H1 (cell line): ENCODE data around the gene MYLK. TPM values are rescaled to one million over a fixed set of nuclear protein-coding genes. Genes with fewer than 3 reads are reported as not detected.

Source experiments
- CTCF ChIA-PET: fragments of 300-600 bp; sonication (Branson Sonifier 250); formaldehyde crosslinking; loops from one replicate; lab custom pipeline; 2021; ENCODE audit not compliant: partially characterized antibody; lab: Charles Lee
- POLR2A ChIA-PET: fragments of 300-600 bp; sonication (Branson Sonifier 250); formaldehyde crosslinking; loops from one replicate; lab custom pipeline; 2021; ENCODE audit warnings: inconsistent platforms; ENCODE audit not compliant: partially characterized antibody; lab: Charles Lee
- DNase-seq, 2 experiments: peaks; one replicate each; pipeline versions ENCODE4 v3.0.0 to v3.0.0-alpha.2; 2010 to 2022; ENCODE audit warnings: low spot score in 2 of 2, low read depth in 1 of 2, mixed read lengths in 1 of 2
- FAIRE-seq: peaks from 2 replicates; lab custom pipeline; 2011; peaks lifted over from hg19 to GRCh38; lab: Jason Lieb, UNC
- H2AFZ ChIP-seq: 2 replicates; pipeline ENCODE4 v1.8.1; 2012; ENCODE audit warnings: low read length, inconsistent platforms
- H2AK5ac ChIP-seq: 2 replicates; pipeline ENCODE4 v1.6.1; 2013; ENCODE audit warnings: low read depth, low read length
- H2BK120ac ChIP-seq: replicated peaks from 2 replicates; pipeline ENCODE3; 2013; ENCODE audit warnings: low read depth, low read length, inconsistent platforms
- H2BK12ac ChIP-seq: 2 replicates; pipeline ENCODE4 v1.6.1; 2013; ENCODE audit warnings: low read depth, low read length
- H2BK15ac ChIP-seq: 2 replicates; pipeline ENCODE4 v1.6.1; 2013; ENCODE audit warnings: low read length
- H2BK20ac ChIP-seq: 2 replicates; pipeline ENCODE4 v1.6.1; 2013; ENCODE audit warnings: low read length
- H2BK5ac ChIP-seq: 2 replicates; pipeline ENCODE4 v1.6.1; 2013; ENCODE audit warnings: low read depth, low read length
- H3K14ac ChIP-seq: 2 replicates; pipeline ENCODE4 v1.6.1; 2013; ENCODE audit warnings: inconsistent platforms; ENCODE audit not compliant: insufficient read length
- H3K18ac ChIP-seq: 2 replicates; pipeline ENCODE4 v1.6.1; 2013; ENCODE audit warnings: low read length; ENCODE audit errors: extremely low read depth
- H3K23ac ChIP-seq: 2 replicates; pipeline ENCODE4 v1.6.1; 2013; ENCODE audit warnings: inconsistent platforms; ENCODE audit not compliant: insufficient read length
- H3K23me2 ChIP-seq: 2 replicates; pipeline ENCODE4 v1.6.1; 2013; ENCODE audit warnings: low read depth, low read length
- H3K27ac ChIP-seq: 2 replicates; pipeline ENCODE4 v1.6.1; 2011; ENCODE audit warnings: low read depth, low read length, inconsistent platforms
- H3K27me3 ChIP-seq, 4 experiments: replicated peaks in 1 of 4; 1 replicate in 1 of 4; 2 replicates in 3 of 4; pipeline versions ENCODE4 v1.6.1 to v1.8.1; 2011 to 2013; ENCODE audit warnings: low read length in 3 of 4, mild to moderate bottlenecking in 3 of 4, inconsistent platforms in 2 of 4, mixed read lengths in 2 of 4, moderate library complexity in 1 of 4; ENCODE audit not compliant: control insufficient read depth in 3 of 4, insufficient read depth in 3 of 4; ENCODE audit errors: extremely low read depth in 1 of 4
- H3K36me3 ChIP-seq, 4 experiments: 2 replicates each; pipeline versions ENCODE4 v1.6.1 to v1.8.1; 2011 to 2013; ENCODE audit warnings: mild to moderate bottlenecking in 4 of 4, low read length in 3 of 4, moderate library complexity in 2 of 4, control low read depth in 1 of 4, inconsistent platforms in 1 of 4; ENCODE audit not compliant: insufficient read depth in 4 of 4, control insufficient read depth in 2 of 4
- H3K4ac ChIP-seq: replicated peaks from 2 replicates; pipeline ENCODE3; 2013; ENCODE audit warnings: low read length, low read depth, mixed read lengths, inconsistent platforms; ENCODE audit not compliant: insufficient read length
- H3K4me1 ChIP-seq, 4 experiments: replicated peaks in 1 of 4; 1 replicate in 1 of 4; 2 replicates in 3 of 4; pipeline versions ENCODE4 v1.6.1 to v1.8.1; 2011 to 2013; ENCODE audit warnings: low read length in 3 of 4, inconsistent platforms in 2 of 4, mixed read lengths in 1 of 4; ENCODE audit not compliant: insufficient read depth in 4 of 4, control insufficient read depth in 3 of 4
- H3K4me2 ChIP-seq, 2 experiments: 2 replicates each; pipeline versions ENCODE4 v1.6.1 to v1.8.1; 2011 to 2013; ENCODE audit warnings: low read depth in 2 of 2, low read length in 2 of 2, control low read depth in 1 of 2, inconsistent platforms in 1 of 2, mild to moderate bottlenecking in 1 of 2; ENCODE audit not compliant: insufficient read depth in 1 of 2
- H3K4me3 ChIP-seq, 4 experiments: fragments of 200-600, 300-600 bp in 1 of 4; sonication (generic), shearing (Covaris generic), sonication (Bioruptor Twin) in 1 of 4; 2 replicates each; pipeline versions ENCODE4 v1.5.1 to v1.8.1; 2011 to 2016; ENCODE audit warnings: low read length in 4 of 4, low read depth in 3 of 4, control low read depth in 2 of 4, inconsistent platforms in 2 of 4, mild to moderate bottlenecking in 2 of 4, mixed read lengths in 1 of 4, moderate library complexity in 1 of 4; ENCODE audit not compliant: insufficient read depth in 2 of 4; ENCODE audit errors: extremely low read depth in 1 of 4
- H3K56ac ChIP-seq: replicated peaks from 2 replicates; pipeline ENCODE3; 2013; ENCODE audit warnings: low read depth, mild to moderate bottlenecking, mixed read lengths, low read length, inconsistent platforms; ENCODE audit not compliant: insufficient read length
- H3K79me1 ChIP-seq: 2 replicates; pipeline ENCODE4 v1.6.1; 2013; ENCODE audit warnings: low read depth, low read length, control low read depth
- H3K79me2 ChIP-seq, 2 experiments: 2 replicates each; pipeline versions ENCODE4 v1.6.1 to v1.8.1; 2012 to 2013; ENCODE audit warnings: low read length in 2 of 2, mild to moderate bottlenecking in 2 of 2, inconsistent platforms in 1 of 2; ENCODE audit not compliant: insufficient read depth in 2 of 2, control insufficient read depth in 1 of 2
- H3K9ac ChIP-seq, 4 experiments: replicated peaks in 1 of 4; 1 replicate in 1 of 4; 2 replicates in 3 of 4; pipeline versions ENCODE4 v1.6.1 to v1.8.1; 2011 to 2013; ENCODE audit warnings: low read depth in 3 of 4, low read length in 3 of 4, control low read depth in 2 of 4, mild to moderate bottlenecking in 2 of 4, moderate library complexity in 2 of 4, inconsistent platforms in 1 of 4; ENCODE audit errors: extremely low read depth in 1 of 4
- H3K9me3 ChIP-seq, 2 experiments: 2 replicates each; pipeline versions ENCODE4 v1.6.1 to v1.8.1; 2012 to 2013; ENCODE audit warnings: mild to moderate bottlenecking in 2 of 2, moderate library complexity in 2 of 2, control low read depth in 1 of 2, inconsistent platforms in 1 of 2, low read depth in 1 of 2, low read length in 1 of 2, mixed read lengths in 1 of 2; ENCODE audit not compliant: insufficient read depth in 2 of 2
- H4K20me1 ChIP-seq, 2 experiments: replicated peaks in 1 of 2; 2 replicates each; pipeline versions ENCODE3 to v1.8.1; 2011 to 2013; ENCODE audit warnings: inconsistent platforms in 2 of 2, low read length in 2 of 2, mild to moderate bottlenecking in 1 of 2; ENCODE audit not compliant: insufficient read depth in 2 of 2, control insufficient read depth in 1 of 2
- H4K5ac ChIP-seq: 2 replicates; pipeline ENCODE4 v1.6.1; 2013; ENCODE audit warnings: low read length, low read depth, mixed read lengths, inconsistent platforms; ENCODE audit not compliant: insufficient read length
- H4K8ac ChIP-seq: 2 replicates; pipeline ENCODE4 v1.8.0; 2013; ENCODE audit warnings: mild to moderate bottlenecking, moderate library complexity, low read length, inconsistent platforms; ENCODE audit not compliant: insufficient read depth; ENCODE audit errors: extremely low read depth
- H4K91ac ChIP-seq: replicated peaks from 2 replicates; pipeline ENCODE3; 2013; ENCODE audit warnings: low read length, mixed read lengths, inconsistent platforms; ENCODE audit not compliant: insufficient read length
- CHD2 ChIP-seq: IDR thresholded peaks from 2 replicates; pipeline ENCODE4 v1.6.1; 2012; ENCODE audit warnings: low read length, improper control_type of control experiment
- HDAC6 ChIP-seq: IDR thresholded peaks from one replicate; pipeline ENCODE4 v1.7.1; 2012; ENCODE audit warnings: low read depth, mild to moderate bottlenecking, inconsistent platforms, low read length, moderate library complexity
- KDM5A ChIP-seq: fragments of 200-600 bp; IDR thresholded peaks from 2 replicates; pipeline ENCODE4 v1.7.1; 2012; ENCODE audit warnings: mild to moderate bottlenecking, low read length, inconsistent platforms, mixed read lengths
- NANOG ChIP-seq: IDR thresholded peaks from 2 replicates; pipeline ENCODE4 v1.6.1; 2011; ENCODE audit warnings: low read length, low read depth, mild to moderate bottlenecking, inconsistent platforms; ENCODE audit not compliant: insufficient read depth, poor library complexity, severe bottlenecking
- RBBP5 ChIP-seq: IDR thresholded peaks from 2 replicates; pipeline ENCODE4 v1.7.1; 2012; ENCODE audit warnings: low read depth, mild to moderate bottlenecking, inconsistent platforms, low read length, moderate library complexity, borderline replicate concordance
- SIRT6 ChIP-seq: IDR thresholded peaks from one replicate; pipeline ENCODE4 v1.7.1; 2012; ENCODE audit warnings: low read length, inconsistent platforms
- SP2 ChIP-seq: IDR thresholded peaks from 2 replicates; pipeline ENCODE4 v1.6.1; 2012; ENCODE audit warnings: mild to moderate bottlenecking, low read length, inconsistent platforms
- SRF ChIP-seq: IDR thresholded peaks from 2 replicates; pipeline ENCODE4 v1.6.1; 2011; ENCODE audit warnings: mild to moderate bottlenecking, low read depth, low read length, moderate library complexity
- TCF12 ChIP-seq: IDR thresholded peaks from 2 replicates; pipeline ENCODE4 v1.6.1; 2011; ENCODE audit warnings: low read depth, mild to moderate bottlenecking, low read length
- ZNF274 ChIP-seq: IDR thresholded peaks from 2 replicates; pipeline ENCODE4 v1.7.0; 2012; ENCODE audit warnings: low read length, borderline replicate concordance; ENCODE audit errors: extremely low read depth
- WGBS, 2 experiments: shearing (Covaris generic) in 1 of 2; methylation state at CpG; one replicate each; pipeline versions ENCODE4 v1.1.6 to v1.1.7; 2013 to 2015; ENCODE audit warnings: low lambda C conversion rate in 2 of 2, mixed read lengths in 2 of 2, inconsistent platforms in 1 of 2, low coverage in 1 of 2, missing lambda C conversion rate in 1 of 2; ENCODE audit not compliant: insufficient replicate concordance in 2 of 2, insufficient coverage in 1 of 2, insufficient read length in 1 of 2; ENCODE audit errors: extremely low coverage in 1 of 2, missing lambda C conversion rate in 1 of 2; 5-methylcytosine and 5-hydroxymethylcytosine counted together
- polyA plus RNA-seq, 7 experiments: library from polyadenylated mRNA; depleted of rRNA in 3 of 7; stranded (reverse) in 5 of 7; unstranded in 2 of 7; fragments of >200 nt in 5 of 7; fragments of 200-250 nt in 2 of 7; gene quantifications; 1 replicate in 5 of 7; 2 replicates in 1 of 7; 4 replicates in 1 of 7; pipeline versions ENCODE4 v1.2.1 to v1.2.3, GENCODE V29; 2011 to 2013; ENCODE audit warnings: missing spikeins in 2 of 7, mixed read lengths in 2 of 7
- total RNA-seq: library from RNA; stranded (reverse); fragmentation: NEBNext Ultra II Directional; extraction: Animal tissue kit (Norgen Biotek cat#: 25700); gene quantifications from 2 replicates; pipeline ENCODE4 v1.2.1, GENCODE V29; 2021
- TF ChIP-seq, protein P1 (sequence below): IDR thresholded peaks from 2 replicates; pipeline ENCODE4 v1.6.1; 2012; ENCODE audit warnings: inconsistent platforms
- TF ChIP-seq, protein P2 (sequence below), 3 experiments: IDR thresholded peaks; 1 replicate in 2 of 3; 2 replicates in 1 of 3; pipeline versions ENCODE4 v1.5.1 to v1.6.1; 2011; ENCODE audit warnings: low read length in 3 of 3, mild to moderate bottlenecking in 3 of 3, inconsistent platforms in 2 of 3, low read depth in 1 of 3, moderate library complexity in 1 of 3; ENCODE audit not compliant: insufficient read depth in 1 of 3; ENCODE audit errors: control extremely low read depth in 1 of 3

Gene MYLK
- total and polyA plus RNA-seq, 2 of the 8 experiments (the other 6 are each of a cell fraction or from before 2014, with no cell fraction given) = 11.6 to 21.3 TPM

DNA sequence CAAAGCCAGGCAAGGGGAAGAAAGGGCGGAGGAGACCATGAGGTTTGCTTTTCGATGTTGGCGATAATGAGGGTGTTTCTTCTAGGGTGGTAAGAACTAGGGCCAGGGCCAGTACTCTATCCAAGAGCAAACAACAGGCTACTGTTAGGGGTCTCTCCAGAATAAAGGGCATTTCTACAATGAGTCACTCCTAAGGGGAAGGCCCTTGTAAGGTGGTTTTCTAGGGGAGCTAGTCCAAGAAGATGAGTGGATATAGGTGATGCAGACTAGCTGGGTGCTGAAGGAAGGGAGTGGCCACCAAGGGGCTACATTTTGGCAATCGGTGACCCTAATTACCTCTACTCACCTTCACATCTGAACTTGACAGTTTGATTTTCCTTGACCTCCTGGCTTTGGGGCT is 150.8 kb downstream of the MYLK start:
- no peak overlapping the region for H4K5ac ChIP-seq
- H3K4me3 ChIP-seq = no peak overlapping the region
- no peak overlapping the region for H3K4ac ChIP-seq
- no peak overlapping the region for H2BK12ac ChIP-seq
- H3K36me3 ChIP-seq = no peaks in the 10 kb centered on the region
- no peaks in the 10 kb centered on the region for H4K20me1 ChIP-seq
- H3K14ac ChIP-seq = no peak overlapping the region
- no peaks in the 10 kb centered on the region for H3K27me3 ChIP-seq
- ChIA-PET POLR2A (no interaction called here), CTCF (interaction anchor here (1.0 to 2.5 kb wide), 4 partner anchors 9 to 91 kb away, joined by 3 to 21 read pairs (median 6); no protein-coding TSS in a partner anchor)
- no peak overlapping the region for H3K23ac ChIP-seq
- H3K79me1 ChIP-seq = no peaks in the 10 kb centered on the region
- no peaks in the 10 kb centered on the region for H3K23me2 ChIP-seq
- H2BK15ac ChIP-seq = no peak overlapping the region
- no peak overlapping the region for H2AK5ac ChIP-seq
- no peaks in the 10 kb centered on the region for H3K4me1 ChIP-seq
- no peak overlapping the region for H3K27ac ChIP-seq
- no peaks in the 10 kb centered on the region for H3K9me3 ChIP-seq
- no peak overlapping the region for H4K91ac ChIP-seq
- H3K9ac ChIP-seq = no peak overlapping the region
- no peak overlapping the region for H2BK5ac ChIP-seq
- H2AFZ ChIP-seq = no peak overlapping the region
- DNase-seq (no peak), FAIRE-seq (no peak)
- no peak overlapping the region for H3K4me2 ChIP-seq
- WGBS, 2 experiments = 77% methylated on average over 4 of the region's 4 CpGs; no CpG with 5 or more reads in 1 of the 2 experiments
- H3K79me2 ChIP-seq = no peaks in the 10 kb centered on the region
- no peak overlapping the region for H2BK120ac ChIP-seq
- no peak overlapping the region; the same call in 1 of the 2 replicates for H4K8ac ChIP-seq
- no peak overlapping the region for H2BK20ac ChIP-seq
- no peak overlapping the region for H3K56ac ChIP-seq
- H3K18ac ChIP-seq = no peak overlapping the region
- TF ChIP-seq NANOG (no peak), TCF12 (no peak), SIRT6 (no peak), RBBP5 (no peak), KDM5A (no peak), ZNF274 (no peak), SRF (no peak), HDAC6 (no peak), CHD2 (no peak), SP2 (no peak)
- TF ChIP-seq, protein P1, sequence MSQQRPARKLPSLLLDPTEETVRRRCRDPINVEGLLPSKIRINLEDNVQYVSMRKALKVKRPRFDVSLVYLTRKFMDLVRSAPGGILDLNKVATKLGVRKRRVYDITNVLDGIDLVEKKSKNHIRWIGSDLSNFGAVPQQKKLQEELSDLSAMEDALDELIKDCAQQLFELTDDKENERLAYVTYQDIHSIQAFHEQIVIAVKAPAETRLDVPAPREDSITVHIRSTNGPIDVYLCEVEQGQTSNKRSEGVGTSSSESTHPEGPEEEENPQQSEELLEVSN = no peak
- TF ChIP-seq, protein P2, sequence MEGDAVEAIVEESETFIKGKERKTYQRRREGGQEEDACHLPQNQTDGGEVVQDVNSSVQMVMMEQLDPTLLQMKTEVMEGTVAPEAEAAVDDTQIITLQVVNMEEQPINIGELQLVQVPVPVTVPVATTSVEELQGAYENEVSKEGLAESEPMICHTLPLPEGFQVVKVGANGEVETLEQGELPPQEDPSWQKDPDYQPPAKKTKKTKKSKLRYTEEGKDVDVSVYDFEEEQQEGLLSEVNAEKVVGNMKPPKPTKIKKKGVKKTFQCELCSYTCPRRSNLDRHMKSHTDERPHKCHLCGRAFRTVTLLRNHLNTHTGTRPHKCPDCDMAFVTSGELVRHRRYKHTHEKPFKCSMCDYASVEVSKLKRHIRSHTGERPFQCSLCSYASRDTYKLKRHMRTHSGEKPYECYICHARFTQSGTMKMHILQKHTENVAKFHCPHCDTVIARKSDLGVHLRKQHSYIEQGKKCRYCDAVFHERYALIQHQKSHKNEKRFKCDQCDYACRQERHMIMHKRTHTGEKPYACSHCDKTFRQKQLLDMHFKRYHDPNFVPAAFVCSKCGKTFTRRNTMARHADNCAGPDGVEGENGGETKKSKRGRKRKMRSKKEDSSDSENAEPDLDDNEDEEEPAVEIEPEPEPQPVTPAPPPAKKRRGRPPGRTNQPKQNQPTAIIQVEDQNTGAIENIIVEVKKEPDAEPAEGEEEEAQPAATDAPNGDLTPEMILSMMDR (IDR thresholded peaks at IDR 0.05; ENCODE audit: control extremely low read depth in 1 of 3, insufficient read depth in 1 of 3, low read depth in 1 of 3, low read length in 3 of 3) = no peak
